ENCODE results near the gene FAF2.
"Not testable (repeated sequence)": the region's sequence is repeated elsewhere in the genome, so short reads cannot be mapped to it uniquely, and the experiment has no call there.

Gene FAF2

GRCh38 chr5:176438959-176439757 lies 9.0 kb upstream of the FAF2 start:
- no peak overlapping the region for H3K27ac ChIP-seq
- TF ChIP-seq CTCF (IDR thresholded peaks at IDR 0.05; ENCODE audit: low read depth, low read length) = no peak
- no peak for DNase-seq

GRCh38 chr5:176440927-176441706 lies 7.1 kb upstream of the FAF2 start:
- no peak for DNase-seq
- TF ChIP-seq CTCF (IDR thresholded peaks at IDR 0.05; ENCODE audit: low read depth, low read length) = no peak
- no peaks in the 10 kb centered on the region for H3K27me3 ChIP-seq (ENCODE audit: insufficient read depth, low read depth, severe bottlenecking)
- H3K27ac ChIP-seq = no peak overlapping the region
- no peaks in the 10 kb centered on the region for H3K36me3 ChIP-seq
- no peak overlapping the region for H3K4me3 ChIP-seq (ENCODE audit: low read depth, low read length)
- no peaks in the 10 kb centered on the region for H3K9me3 ChIP-seq (ENCODE audit: severe bottlenecking)

More at GRCh38 chr5:176438959-176439757, 9.0 kb upstream of the FAF2 start:
- Histone ChIP-seq H3K4me3 (ENCODE audit: low read depth, low read length) (no peak overlapping the region), H3K27me3 (ENCODE audit: insufficient read depth, low read depth, severe bottlenecking) (no peaks in the 10 kb centered on the region), H3K9me3 (ENCODE audit: severe bottlenecking) (peaks cover 4% of the 10 kb centered on the region), H3K36me3 (no peaks in the 10 kb centered on the region)

- peak overlapping the region; percentile 39; the same call in 1 of the 2 replicates for H3K27ac ChIP-seq
- no peaks in the 10 kb centered on the region for H3K9me3 ChIP-seq (ENCODE audit: severe bottlenecking)
- no peak for TF ChIP-seq CTCF (IDR thresholded peaks at IDR 0.05; ENCODE audit: low read depth, low read length)
- DNase-seq = peak; percentile 39
- H3K36me3 ChIP-seq = no peaks in the 10 kb centered on the region
- H3K27me3 ChIP-seq (ENCODE audit: insufficient read depth, low read depth, severe bottlenecking) = no peaks in the 10 kb centered on the region
- H3K4me3 ChIP-seq (ENCODE audit: low read depth, low read length) = no peak overlapping the region
Measured at GRCh38 chr5:176441921-176442323, 6.3 kb upstream of the FAF2 start.

- not testable (repeated sequence) for H3K27ac ChIP-seq; H3K36me3 ChIP-seq; H3K9me3 ChIP-seq (ENCODE audit: severe bottlenecking); H3K4me3 ChIP-seq (ENCODE audit: low read depth, low read length); DNase-seq; H3K27me3 ChIP-seq (ENCODE audit: insufficient read depth, low read depth, severe bottlenecking)
Measured at GRCh38 chr5:176442911-176443310, 5.3 kb upstream of the FAF2 start.

- Histone ChIP-seq H3K36me3 (no peaks in the 10 kb centered on the region), H3K9me3 (ENCODE audit: severe bottlenecking) (no peaks in the 10 kb centered on the region), H3K27me3 (ENCODE audit: insufficient read depth, low read depth, severe bottlenecking) (no peaks in the 10 kb centered on the region), H3K27ac (no peak overlapping the region), H3K4me3 (ENCODE audit: low read depth, low read length) (no peak overlapping the region)
- no peak for DNase-seq
- no peak for TF ChIP-seq CTCF (IDR thresholded peaks at IDR 0.05; ENCODE audit: low read depth, low read length)
Measured at GRCh38 chr5:176444742-176445141, 3.4 kb upstream of the FAF2 start.

- no peak for DNase-seq
- Histone ChIP-seq H3K9me3 (ENCODE audit: severe bottlenecking) (no peaks in the 10 kb centered on the region), H3K4me3 (ENCODE audit: low read depth, low read length) (no peak overlapping the region), H3K27ac (no peak overlapping the region), H3K27me3 (ENCODE audit: insufficient read depth, low read depth, severe bottlenecking) (no peaks in the 10 kb centered on the region), H3K36me3 (peaks cover under 1% of the 10 kb centered on the region; the same call in 1 of the 2 replicates)
- TF ChIP-seq CTCF (IDR thresholded peaks at IDR 0.05; ENCODE audit: low read depth, low read length) = no peak
Measured at GRCh38 chr5:176446028-176446665, 2.0 kb upstream of the FAF2 start.
